ENCODE data around the gene CDKN2B-AS1. TPM values are rescaled to one million over a fixed set of nuclear protein-coding genes. Genes with fewer than 3 reads are reported as not detected.
A peak's percentile ranks its signal among the peaks of the same experiment; 100 is the strongest.

Gene CDKN2B-AS1
- total RNA-seq, 4 donors from 2014 or later, result 0.72 to 0.93 TPM; not detected in 2

GRCh38 chr9:21970800-21971640, 23.6 kb upstream of the CDKN2B-AS1 start:
- ATAC-seq (ENCODE audit: low FRiP score), result no peak
- no peak for DNase-seq (ENCODE audit: low spot score)
- TF ChIP-seq CTCF (IDR thresholded peaks at IDR 0.05), result no peak

GRCh38 chr9:21972361-21972760, 22.2 kb upstream of the CDKN2B-AS1 start:
- no peak for TF ChIP-seq CTCF (IDR thresholded peaks at IDR 0.05)
- ATAC-seq (ENCODE audit: low FRiP score) (no peak), DNase-seq (ENCODE audit: low spot score) (no peak)

- no peak for TF ChIP-seq CTCF (IDR thresholded peaks at IDR 0.05)
- ATAC-seq (ENCODE audit: low FRiP score), result no peak
- DNase-seq (ENCODE audit: low spot score), result no peak
Observed at GRCh38 chr9:21974343-21974721, 20.3 kb upstream of the CDKN2B-AS1 start.

GRCh38 chr9:21974722-21975409, 19.7 kb upstream of the CDKN2B-AS1 start:
- TF ChIP-seq CTCF (IDR thresholded peaks at IDR 0.05), result no peak
- ATAC-seq (ENCODE audit: low FRiP score) (peak; percentile 64), DNase-seq (ENCODE audit: low spot score) (no peak)

- DNase-seq (ENCODE audit: low spot score), result no peak
- no peak for ATAC-seq (ENCODE audit: low FRiP score)
- TF ChIP-seq CTCF (IDR thresholded peaks at IDR 0.05), result no peak
Observed at GRCh38 chr9:21976334-21976875, 18.2 kb upstream of the CDKN2B-AS1 start.

GRCh38 chr9:21982391-21982790, 12.2 kb upstream of the CDKN2B-AS1 start:
- no peak for TF ChIP-seq CTCF (IDR thresholded peaks at IDR 0.05)
- no peak for ATAC-seq (ENCODE audit: low FRiP score)
- DNase-seq (ENCODE audit: low spot score), result no peak

Data from omental fat pad (tissue), 4 donors.